Left forelimb (tissue), 1 donor: ENCODE results near the gene AHCY.
"Not testable (repeated sequence)": the region's sequence is repeated elsewhere in the genome, so short reads cannot be mapped to it uniquely, and the experiment has no call there.

Experiments
- DNase-seq: peaks from one replicate; pipeline ENCODE4 v3.0.0-alpha.2; 2018; ENCODE audit warnings: low spot score

AHCY gene

DNA sequence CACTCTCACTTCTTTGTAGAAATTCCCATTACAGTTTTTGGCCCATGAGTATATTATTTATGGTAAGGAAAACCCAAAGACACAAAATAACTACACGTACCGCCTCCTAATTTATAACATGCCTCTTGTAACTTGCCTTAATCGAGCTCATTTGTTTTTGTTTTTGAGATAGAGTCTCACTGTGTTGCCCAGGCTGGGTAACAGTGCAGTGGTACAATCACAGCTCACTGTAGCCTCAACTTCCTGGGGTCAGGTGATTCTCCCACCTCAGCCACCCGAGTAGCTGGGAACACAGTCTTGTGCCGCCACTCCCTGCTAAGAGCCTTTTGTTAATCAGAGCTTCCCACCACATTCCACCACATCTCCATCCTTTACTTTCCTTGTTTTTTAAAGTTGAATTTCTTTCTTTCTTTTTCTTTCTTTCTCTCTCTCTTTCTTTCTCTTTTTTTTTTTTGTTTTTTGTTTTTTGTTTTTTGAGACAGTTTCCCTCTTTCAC lies 46.5 kb downstream of the AHCY start:
- DNase-seq: no peak

DNA sequence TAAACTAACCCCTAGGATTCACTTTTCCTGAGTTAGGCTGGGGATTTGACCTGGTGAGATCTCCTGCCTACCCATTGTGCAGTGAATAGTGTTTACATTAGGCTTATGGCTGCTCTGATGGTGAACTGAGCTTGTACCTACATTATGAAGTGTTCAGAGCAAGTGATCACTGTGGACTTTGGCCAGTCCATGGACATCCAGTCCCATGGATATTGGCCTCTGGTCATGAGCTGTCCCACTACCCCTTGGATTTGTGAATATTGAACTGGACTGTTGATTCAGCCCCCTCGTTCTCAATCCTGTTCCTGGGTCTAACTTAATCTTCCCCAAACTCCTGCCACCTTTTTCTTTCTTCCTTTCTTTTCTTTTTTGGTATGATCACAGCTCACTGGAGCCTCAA lies 48.2 kb downstream of the AHCY start:
- no peak for DNase-seq

DNA sequence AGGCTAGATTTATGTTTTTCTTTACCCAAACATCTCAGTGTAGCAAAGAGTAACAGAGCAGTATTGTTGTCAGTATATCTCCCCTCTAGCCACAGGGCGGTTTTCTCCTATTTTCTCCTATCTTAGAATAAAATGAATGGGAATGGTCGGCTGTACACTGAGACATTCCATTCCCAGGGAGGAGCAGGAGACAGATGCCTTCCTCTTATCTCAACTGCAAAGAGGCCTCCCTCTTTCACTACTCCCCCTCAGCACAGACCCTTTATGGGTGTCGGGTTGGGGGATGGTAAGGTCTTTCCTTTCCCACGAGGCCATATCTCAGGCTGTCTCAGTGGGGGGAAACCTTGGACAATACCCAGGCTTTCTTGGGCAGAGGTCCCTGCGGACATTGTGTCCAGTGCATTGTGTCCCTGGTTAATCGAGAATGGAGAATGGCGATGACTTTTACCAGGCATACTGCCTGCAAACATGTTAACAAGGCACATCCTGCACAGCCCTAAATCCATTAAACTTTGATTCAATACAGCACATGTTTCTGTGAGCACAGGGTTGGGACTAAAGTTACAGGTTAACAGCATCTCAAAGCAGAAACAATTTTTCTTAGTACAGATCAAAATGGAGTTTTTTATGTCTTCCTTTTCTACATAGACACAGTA lies 50.6 kb downstream of the AHCY start:
- not testable (repeated sequence) for DNase-seq

- DNase-seq: no peak
Observed at GRCh38 chr20:34251619-34252018, 51.5 kb downstream of the AHCY start.

DNA sequence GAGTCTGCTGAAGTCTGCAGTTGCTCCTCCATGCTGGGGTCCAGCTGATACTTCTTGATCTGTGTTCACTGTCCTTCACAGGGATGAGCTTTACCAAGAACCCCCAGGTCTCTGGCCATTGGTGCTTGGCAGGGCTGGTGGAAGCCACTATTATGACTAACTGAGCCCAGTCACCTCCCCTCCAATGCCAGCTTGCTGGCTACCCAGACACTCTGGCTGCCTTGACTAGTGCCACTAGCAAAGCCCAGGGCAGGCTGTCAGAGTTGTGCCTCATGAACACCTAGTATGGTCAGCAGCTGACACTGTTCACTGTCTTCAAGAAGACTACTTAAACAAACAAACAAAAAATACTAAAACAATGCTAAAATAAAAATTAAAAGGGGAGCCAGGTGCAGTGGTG lies 53.1 kb downstream of the AHCY start:
- DNase-seq: no peak

- no peak for DNase-seq
Observed at GRCh38 chr20:34249291-34249690, 53.9 kb downstream of the AHCY start.

DNA sequence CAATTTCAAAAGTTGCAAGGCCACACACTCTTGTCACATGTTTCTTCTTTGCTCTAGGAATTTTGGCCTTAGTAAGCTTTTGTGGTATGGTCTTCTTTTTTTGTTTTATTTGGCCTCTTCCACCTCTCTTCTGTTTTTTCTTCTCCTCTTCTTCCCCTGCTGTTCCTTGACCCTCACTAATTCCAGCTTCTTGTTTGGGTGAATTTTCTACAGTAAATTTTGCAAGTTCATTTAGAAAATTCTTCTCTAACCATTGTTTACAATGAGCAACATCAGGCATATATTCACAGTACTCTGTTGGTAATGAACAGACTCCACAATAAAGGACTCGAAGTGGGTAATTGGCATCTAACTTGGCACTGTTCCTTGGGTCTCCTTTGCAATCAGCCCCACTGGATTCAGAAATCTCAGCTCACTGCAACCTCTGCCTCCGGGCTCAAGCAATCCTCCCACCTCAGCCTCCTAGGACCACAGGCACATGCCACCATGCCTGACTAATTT lies 57.0 kb downstream of the AHCY start:
- DNase-seq: no peak

- no peak for DNase-seq
Observed at GRCh38 chr20:34243377-34243776, 59.8 kb downstream of the AHCY start.

DNA sequence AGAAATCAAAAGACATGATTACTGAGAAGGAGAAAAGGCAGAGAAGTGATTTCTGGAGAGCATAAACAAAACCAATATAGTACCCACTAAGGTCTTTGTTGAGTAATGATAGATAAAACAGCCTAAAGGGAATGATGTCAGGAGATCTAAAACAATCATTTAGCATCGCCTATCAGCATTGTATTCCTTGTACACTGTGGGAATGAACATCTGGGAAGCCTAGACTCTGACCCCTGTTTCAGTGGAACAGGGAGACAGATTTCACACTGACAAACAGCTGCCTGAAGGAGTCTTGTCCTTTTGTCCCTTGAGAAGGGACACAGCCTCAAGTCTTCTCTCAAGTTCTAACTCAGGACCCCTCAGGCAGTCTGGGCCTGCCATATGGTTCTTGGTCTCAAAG lies 60.3 kb downstream of the AHCY start:
- no peak for DNase-seq

GRCh38 chr20:34242015-34242414 lies 61.1 kb downstream of the AHCY start:
- not testable (repeated sequence) for DNase-seq

- no peak for DNase-seq
Observed at GRCh38 chr20:34240693-34241615, 62.2 kb downstream of the AHCY start, which contains the start of gene ASIP. TSS of gene ASIP (plus strand) at chr20:34241423. CDS start at chr20:34260375, 18,952 bp downstream.

- no peak for DNase-seq
Observed at GRCh38 chr20:34240121-34240520, 63.0 kb downstream of the AHCY start.

DNA sequence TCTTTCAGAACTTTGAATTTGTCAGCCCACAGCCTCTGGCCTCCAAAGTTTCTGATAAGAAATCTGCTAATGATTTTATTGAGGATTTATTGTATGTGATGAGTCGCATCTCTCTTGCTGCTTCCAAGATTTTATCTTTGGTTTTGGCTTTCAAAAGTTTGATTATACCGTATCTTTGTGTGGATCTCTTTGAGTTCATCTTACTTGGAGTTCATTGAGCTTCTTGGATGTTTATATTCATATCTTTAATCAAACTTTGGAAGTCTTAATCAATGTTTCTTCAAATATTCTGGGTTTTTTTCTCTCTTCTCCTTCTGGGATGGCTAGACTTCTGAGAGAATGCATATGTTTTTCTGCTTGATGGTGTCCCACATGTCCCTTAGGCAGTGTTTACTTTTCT lies 65.2 kb downstream of the AHCY start:
- no peak for DNase-seq

- no peak for DNase-seq
Observed at GRCh38 chr20:34235875-34236274, 67.3 kb downstream of the AHCY start.

DNA sequence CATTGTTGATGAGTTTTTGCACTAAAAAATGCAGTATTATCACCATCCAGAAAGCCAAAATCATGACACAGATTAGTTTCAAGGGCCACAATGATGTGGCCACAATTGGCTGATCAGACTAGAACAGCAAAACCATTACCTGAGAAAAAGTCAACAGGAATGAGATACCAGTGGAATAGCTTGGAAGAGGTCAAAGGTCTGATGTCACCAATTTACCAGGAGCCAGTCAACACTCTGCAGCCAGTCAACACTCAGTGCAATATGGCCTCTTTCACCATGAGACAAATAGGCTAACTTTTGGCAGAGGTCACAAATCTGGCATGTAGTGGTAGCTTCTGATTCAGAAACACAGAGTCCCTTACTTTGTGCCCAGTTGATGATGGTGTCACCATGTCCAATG lies 69.5 kb downstream of the AHCY start:
- no peak for DNase-seq

DNA sequence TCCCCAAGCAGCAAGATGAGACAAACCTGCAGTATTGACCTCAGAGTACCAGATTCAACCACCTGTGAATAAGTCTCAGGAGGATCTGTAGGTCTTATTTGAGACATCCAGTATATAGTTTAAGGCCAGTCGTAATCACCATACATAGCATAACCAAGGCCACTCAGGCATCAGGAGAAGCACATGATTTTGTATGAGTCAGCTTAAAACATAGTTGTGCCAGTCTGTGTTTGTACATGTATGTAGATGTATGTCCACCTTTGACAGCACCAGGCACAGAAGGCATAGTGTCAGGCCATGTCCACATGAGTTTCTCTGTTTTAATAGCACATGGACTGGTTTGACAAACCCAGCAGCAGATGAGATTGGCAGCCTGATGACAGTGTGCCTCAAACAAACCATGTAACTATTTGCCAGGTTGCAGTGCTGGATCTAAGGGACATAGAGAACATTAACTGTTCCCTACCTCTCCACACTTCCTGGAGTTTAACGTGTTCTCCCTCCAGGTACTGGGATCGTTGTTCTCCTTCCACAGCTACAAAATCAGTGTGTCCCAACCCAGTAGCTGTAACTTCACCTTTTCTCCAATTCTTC lies 70.6 kb downstream of the AHCY start:
- no peak for DNase-seq

- no peak for DNase-seq
Observed at GRCh38 chr20:34231634-34232033, 71.5 kb downstream of the AHCY start.
